Globus pallidus (tissue), 1 donor: ENCODE data around the gene EPHA1.
A peak's percentile ranks its signal among the peaks of the same experiment; 100 is the strongest.
"Not testable (repeated sequence)": the region's sequence is repeated elsewhere in the genome, so short reads cannot be mapped to it uniquely, and the experiment has no call there.

Source experiments
- DNase-seq: peaks from one replicate; pipeline ENCODE4 v3.0.0-alpha.2; 2015; ENCODE audit warnings: low spot score

EPHA1 gene

DNA sequence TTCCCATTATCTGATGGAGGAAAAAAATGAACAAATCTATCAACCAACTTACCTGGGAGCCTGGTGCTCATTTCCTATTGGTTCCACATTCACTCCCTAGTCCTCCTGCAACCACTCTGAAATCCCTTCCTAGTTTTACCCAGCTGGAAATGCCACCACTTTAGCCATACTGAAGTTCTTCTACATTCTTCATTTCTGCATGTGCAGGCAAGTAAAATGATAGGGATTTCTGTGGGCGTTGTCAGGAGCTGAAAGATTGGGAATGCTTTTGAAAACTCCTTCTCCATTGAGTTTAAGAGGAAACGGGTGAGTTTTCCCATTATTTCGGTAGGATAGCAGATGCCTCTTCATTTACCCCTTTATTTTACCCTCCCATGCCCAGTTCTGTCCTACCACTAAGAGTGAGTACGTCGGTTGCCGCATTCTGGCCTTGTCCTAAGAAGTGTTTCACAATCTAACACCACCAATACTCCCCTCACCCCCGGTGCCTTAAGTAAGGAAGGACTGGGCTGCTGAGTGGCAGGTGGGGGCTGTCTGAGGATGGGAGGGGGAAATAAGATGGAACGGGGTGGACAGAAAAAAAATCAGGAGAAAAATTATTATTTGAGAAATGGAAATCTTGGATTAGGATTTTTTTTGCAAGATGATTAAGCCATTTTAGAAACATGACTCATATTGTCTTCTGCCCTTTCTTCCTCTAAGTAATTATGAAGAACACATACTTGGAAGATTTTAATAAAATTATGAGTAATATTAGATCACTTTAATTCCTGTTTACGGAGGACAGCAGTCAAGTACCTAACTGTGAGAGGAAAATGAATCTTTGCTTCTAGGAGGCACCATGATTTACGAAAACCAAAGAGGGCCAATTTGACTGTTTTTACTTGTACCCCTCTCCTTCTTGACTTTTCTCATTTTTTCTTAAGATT lies 21.4 kb upstream of the EPHA1 start:
- no peak for DNase-seq

GRCh38 chr7:143426479-143427142 lies 18.0 kb upstream of the EPHA1 start:
- DNase-seq, result no peak

- not testable (repeated sequence) for DNase-seq
These were observed 15.8 kb upstream of the EPHA1 start for GRCh38 chr7:143424476-143424875.

DNA sequence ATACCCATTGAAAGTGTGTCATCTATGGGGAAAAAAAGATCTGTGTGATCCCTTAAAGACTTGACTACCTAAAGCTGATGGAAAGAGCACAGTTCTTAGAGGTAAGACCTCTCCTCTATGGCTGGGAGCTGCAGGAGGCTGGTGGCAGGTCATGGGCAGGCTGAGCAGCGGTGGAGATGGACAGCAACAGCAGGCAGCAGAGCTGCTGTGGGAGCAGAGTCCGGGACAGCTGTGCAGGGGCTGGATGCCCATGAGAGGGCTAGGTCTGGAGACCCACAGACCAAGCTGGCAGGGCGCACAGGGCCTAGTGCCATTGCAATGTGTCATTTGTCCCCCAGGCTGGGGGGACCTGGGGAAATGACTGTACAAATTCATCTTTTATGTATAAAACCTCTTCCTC lies 13.4 kb upstream of the EPHA1 start:
- DNase-seq, result no peak

DNA sequence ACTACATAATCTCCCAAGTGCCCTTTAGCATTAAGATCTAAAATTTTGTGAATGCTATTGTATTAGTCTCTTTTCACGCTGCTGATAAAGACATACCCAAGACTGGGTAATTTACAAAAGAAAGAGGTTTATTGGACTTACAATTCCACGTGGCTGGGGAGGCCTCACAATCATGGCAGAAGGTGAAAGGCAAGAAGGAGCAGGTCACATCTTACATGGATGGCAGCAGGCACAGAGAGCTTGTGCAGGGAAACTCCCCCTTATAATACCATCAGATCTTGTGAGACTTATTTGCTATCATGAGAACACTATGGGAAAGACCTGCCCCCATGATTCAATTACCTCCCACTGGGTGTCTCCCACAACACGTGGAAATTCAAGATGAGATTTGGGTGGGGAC lies 12.0 kb upstream of the EPHA1 start:
- DNase-seq, result not testable (repeated sequence)

GRCh38 chr7:143419880-143420279 lies 11.2 kb upstream of the EPHA1 start:
- DNase-seq, result no peak

DNA sequence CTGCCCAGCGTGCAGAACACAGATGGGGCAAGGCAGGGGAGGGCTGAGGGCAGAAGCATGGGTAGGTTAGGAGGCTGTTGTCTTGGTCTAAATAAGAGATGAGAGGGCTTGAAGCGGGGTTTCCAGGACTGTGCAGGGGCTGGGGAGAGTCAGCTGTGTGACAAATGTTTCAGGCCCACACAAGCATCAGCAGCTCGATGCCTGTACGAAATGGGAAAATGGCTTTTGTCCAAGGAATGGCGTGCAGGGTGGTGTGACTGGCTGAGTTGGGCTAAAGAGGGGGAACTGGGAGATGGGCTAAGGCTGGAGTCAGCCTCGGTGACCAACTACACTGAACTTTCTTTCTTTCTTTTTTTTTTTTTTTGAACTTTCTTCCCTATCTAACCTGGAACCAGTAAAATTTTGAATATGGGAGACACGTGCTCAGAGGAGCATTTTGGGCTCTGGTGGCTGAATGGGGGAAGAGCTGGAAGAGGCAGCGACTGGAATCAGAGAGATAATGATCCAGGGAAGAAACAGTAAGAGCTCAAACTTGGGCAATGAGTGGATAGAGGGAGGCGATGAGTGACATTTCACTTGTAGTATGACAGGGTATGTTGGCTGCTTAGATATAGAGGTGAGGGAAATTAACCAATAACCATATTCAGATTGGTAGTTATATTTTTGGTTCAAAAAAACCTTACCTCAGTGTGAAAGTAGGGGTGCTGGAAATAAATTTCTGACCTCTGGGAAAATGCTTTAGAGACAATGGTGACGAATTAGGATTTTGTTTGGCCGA lies 10.2 kb upstream of the EPHA1 start:
- DNase-seq, result no peak

DNA sequence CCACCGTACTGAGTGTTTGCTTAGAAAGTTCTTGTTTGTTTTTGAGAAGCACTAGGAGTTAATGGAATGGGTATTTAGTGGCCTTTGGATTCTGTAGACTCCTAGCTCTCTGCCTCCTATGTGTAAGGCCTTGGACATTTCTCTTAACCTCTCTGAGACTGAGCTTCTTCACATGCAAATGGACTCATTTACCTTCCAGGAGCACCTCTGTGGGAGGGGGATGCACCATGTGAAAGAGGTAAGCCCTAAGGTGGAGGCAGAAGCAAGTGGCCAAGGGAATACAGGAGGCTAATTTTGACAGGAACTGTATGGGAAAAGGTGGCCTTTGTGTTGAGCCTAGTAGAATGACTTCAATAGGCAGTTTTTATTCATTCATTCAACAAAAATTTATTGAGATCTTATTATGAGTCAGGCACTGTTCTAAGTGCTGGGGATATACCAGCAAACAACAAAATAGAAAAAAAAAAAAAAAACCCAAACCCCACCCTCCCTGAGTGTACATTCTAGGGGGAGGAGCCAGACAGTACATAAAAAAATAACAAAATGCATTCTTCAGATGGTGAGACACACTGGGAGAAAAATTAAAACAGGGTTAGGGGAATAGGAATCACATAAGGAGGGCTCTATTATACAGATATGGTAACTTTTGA lies 9.2 kb upstream of the EPHA1 start:
- no peak for DNase-seq

DNA sequence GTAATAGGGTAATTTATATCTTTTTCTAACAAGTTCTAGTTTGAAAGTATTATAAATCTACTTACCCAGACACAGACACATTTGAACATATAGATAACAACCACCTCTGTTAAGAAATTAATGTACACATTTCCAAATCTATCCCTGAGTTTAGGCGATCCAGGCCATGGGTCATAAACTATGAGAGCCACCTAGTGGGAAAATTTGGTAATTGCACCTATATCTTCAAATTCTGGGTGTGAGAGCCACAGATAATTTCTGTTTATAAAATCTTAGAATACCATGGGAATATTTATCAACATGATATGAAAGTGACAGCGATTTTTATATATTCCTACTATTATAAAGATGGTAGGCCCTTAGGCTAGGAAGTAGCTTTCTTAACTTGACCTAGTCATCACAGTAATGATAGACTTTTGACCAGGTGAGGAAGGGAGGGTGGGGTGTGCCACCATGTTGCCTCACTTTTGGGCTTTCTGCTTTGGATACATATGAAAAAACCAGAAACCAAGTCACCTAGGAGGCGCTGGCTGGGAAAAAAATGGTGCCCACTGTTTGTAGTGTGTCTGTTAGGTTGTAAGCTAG lies 8.0 kb upstream of the EPHA1 start:
- DNase-seq, result peak; percentile 45

DNA sequence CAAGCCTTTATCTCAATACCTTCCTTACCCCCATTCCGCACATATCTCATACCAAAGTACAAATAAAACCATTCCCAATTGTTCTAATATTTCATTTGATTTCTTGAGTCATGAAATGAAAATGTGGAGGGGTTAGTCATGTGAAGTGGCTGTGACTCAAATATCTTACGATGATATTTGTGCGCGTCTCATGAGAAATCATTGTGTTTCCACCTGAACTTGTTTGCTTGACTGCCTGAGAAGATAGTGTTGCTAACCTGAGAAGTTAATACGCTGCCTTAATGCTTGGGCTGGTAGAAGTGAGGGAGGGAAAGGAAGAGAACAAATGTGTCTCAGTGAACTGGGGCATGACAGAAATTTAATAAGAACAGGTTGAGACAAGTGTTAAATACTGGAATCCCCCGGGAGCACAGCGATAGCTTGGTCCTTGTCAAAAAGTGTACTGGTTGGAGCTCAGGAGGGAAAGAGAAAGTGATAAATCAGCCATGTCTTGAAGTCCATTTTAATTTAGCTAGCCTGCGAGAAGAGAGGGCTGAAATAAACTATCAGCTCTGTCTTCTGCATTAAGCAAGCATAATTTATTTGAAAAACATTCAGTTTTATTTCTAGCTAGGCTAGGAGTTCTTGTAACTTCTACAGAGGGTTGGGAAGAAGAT lies 7.2 kb upstream of the EPHA1 start:
- DNase-seq, result no peak

DNA sequence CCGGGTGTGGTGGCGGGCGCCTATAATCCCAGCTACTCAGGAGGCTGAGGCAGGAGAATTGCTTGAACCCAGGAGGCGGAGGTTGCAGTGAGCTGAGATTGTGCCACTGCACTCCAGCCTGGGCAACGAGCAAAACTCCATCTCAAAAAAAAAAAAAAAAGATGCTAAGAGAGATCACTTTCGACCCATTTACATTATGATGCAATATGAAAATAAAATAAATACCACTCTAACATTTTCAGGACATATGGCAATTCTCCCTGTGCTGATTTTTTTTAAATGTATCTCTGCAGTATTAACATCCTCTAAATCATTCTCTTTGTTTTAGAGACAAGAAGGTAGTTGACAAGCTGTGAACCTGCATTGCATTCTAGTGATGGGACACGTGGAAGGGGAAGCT lies 6.6 kb upstream of the EPHA1 start:
- DNase-seq, result not testable (repeated sequence)

- no peak for DNase-seq
These were observed 4.5 kb upstream of the EPHA1 start for GRCh38 chr7:143413123-143413522.

DNA sequence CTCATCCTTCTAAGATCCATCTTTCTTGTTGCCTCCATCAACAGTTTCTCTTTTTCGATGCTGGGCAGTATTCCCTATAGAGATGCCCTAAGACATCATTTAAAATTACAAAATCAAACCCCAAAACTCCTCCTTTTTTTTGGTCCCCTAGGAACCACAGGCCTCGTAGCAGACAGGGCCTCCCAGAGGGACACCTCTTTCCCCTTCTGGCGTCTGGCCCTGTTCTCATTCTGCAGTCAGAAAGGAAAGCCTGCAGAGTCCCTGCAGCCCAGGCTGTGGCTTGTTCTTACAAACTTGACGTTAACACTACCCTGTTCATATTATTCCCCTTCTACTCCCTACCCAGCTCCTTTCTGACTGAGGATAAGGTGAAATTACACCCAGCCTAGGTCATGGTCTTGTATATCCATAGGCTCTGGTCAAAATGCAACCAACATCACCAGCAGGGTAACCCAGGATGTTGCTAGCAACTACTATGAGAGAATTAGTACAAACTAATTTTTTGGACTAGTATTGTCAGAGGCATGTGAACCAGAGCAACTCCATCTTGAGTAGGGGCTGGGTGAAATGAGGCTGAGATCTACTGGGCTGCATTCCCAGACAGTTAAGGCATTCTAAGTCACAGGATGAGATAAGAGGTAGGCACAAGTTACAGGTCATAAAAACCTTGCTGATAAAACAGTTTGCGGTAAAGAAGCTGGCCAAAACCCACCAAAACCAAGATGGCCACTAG lies 3.5 kb upstream of the EPHA1 start:
- no peak for DNase-seq

DNA sequence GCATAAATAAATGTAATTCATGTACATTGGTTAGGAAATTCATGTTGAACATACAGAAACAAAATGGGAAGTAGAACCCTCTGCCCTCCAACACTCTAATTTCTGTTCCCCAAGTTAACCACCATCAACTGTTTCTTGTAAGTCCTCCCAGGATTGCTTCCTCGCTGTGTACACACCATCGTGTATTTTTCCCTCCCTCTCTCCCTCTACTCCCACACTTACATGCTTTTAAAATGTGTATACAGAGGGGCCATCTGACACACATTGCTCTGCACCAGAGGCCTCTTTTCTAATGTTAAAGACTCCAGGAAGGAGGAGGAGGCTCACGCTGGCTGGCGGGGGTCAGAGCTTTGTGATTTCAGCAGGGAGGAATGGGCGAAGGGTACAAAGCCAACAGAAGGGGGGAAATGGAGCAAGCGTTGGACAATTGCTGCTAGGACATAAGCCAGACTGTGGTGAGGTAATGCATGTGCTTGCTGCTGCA lies 1.9 kb upstream of the EPHA1 start:
- no peak for DNase-seq

DNA sequence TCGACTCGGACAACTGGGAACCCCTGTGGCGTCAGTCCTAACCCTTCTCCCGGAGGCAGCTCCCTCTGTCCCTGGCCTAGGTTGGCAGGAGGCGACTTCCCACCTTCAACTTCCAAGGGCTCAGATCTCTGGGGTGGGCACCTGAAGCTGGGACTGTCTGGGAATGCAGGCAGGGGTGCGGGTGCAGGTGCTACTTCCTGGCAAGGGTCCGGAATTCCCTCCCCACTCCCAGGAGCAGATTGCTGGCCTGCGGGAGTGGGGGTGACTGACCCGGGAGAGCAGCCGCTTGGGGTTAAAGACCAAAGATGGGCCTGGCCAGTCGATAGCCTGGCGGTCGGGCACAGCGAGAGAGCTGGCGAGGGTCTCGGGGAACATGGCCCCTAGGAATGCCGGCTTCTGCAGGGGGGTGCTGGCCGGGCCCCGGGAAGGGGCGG lies 387 bp downstream of the EPHA1 start:
- no peak for DNase-seq

DNA sequence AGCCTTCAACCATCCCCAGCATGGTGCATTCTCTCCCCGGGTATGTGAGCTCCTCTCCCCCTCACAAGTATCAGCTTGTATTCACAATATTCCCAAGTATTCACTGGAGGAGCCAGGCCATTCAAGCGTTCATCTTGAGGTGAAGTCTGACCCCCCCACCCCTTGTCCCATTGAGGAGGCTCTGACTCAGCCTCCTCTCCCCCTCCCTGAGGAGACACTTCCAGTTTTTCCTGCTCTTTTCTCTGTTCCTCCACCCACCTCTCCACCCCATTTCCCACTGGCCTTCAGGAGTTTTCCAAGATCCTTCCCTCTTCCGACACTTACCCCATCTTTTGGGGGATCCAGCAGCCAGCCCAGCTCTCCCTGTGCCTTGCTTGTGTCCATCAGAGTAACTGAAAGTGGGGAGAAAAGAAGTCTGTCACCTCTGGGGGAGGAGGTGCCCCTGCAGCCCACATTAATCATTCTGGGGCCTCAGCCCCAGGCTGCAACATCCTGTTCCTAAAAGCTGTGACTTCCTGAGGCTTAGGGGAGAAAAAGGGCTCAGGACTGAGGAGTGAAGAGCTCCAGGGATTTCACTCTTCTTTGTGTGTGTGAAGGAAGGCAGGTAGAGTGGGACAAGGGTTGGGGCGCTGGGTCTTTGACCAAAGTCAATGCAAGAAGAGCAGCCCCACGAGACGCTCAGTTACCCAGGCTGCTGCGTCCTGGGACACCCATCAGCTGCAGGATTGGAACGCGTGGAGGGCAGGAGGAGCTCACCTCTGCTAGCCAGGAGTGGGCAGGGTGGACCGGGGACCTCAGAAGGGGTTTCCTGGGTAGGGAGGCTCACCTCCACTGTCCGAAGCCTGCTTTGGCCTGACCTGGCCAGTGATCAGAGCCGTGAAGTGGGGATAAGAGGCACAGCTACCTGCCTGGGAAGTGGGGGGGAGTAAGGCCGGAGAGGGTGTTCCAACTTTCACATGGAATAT lies 1.1 kb downstream of the EPHA1 start:
- DNase-seq, result no peak

DNA sequence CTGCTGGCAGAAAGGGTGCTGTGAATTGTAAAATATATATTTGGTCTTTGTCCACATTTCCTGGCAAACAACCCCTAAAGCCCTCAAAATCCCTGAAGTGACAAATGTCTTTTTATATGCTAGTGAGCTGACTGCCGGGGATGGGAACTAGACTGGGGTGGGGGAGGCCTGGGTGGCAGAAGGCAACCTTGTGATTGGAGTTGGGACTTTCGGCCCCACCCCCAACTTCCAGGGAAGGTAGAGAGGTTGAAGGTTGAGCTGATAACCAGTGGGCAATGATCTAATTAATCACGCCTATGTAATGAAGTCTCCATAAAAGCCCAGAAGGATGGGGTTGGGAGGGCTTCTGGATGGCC lies 2.7 kb downstream of the EPHA1 start:
- no peak for DNase-seq

DNA sequence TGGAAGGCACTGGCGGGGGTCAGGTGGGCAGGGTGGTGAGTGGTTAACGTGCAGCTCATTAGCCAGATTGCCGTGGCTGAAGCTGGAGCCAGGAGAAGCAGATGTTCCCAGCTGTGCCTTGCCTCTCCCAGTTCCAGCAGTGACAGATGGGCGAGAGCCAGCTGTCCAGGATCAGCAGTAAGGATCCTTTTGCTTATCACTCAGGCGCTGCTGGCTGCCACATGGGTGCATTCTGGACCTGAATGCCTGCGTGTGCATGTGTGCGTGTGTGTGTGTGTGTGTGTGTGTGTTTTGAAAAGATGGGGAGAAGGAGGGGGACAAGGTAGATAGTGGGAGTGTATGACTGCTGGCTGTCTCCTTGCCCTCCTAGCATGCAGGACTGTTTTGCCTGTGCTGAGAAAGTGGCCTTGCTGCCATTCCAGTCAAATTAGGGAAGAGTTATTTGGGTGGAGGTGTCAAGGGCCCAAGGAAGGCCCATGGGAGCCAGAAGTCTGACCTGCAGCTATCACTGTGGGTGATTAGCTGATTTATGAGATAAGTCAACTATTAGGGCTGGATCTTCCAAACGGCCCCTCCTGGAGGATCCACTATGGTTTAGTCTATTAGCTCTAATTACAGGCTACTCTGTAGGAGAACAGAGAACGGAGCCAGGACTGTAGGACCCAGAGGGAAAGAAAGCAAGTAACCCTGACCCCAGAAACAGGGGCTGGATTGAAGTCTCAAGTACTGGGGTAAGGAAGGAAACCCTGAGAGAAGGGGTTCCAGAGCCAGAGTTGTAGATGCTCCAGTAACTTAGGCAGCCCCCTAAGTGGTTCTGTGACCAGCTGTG lies 3.3 kb downstream of the EPHA1 start:
- no peak for DNase-seq
